Panc1 (cell line): ENCODE results near the gene WHRN.

Source experiments
- CTCF ChIP-seq: fragments of 450-650 bp; IDR thresholded peaks from 2 replicates; pipeline ENCODE4 v1.5.1; 2017; ENCODE audit warnings: mild to moderate bottlenecking
- POLR2AphosphoS5 ChIP-seq: IDR thresholded peaks from 2 replicates; pipeline ENCODE4 v1.6.1; 2012; ENCODE audit warnings: mild to moderate bottlenecking, low read depth, low read length, moderate library complexity
- REST ChIP-seq, 2 experiments: IDR thresholded peaks; 2 replicates each; pipeline ENCODE4 v1.6.1; 2011 to 2012; ENCODE audit warnings: low read depth in 2 of 2, control low read depth in 1 of 2, low read length in 1 of 2, mild to moderate bottlenecking in 1 of 2, moderate library complexity in 1 of 2; ENCODE audit not compliant: insufficient read depth in 1 of 2
- SIN3A ChIP-seq: IDR thresholded peaks from 2 replicates; pipeline ENCODE4 v1.6.1; 2012; ENCODE audit warnings: low read depth, mild to moderate bottlenecking, low read length, moderate library complexity, borderline replicate concordance; ENCODE audit not compliant: insufficient read depth
- TCF7L2 ChIP-seq: IDR thresholded peaks from 2 replicates; pipeline ENCODE4 v1.6.1; 2011; ENCODE audit warnings: mild to moderate bottlenecking, low read depth, low read length, inconsistent platforms

DNA sequence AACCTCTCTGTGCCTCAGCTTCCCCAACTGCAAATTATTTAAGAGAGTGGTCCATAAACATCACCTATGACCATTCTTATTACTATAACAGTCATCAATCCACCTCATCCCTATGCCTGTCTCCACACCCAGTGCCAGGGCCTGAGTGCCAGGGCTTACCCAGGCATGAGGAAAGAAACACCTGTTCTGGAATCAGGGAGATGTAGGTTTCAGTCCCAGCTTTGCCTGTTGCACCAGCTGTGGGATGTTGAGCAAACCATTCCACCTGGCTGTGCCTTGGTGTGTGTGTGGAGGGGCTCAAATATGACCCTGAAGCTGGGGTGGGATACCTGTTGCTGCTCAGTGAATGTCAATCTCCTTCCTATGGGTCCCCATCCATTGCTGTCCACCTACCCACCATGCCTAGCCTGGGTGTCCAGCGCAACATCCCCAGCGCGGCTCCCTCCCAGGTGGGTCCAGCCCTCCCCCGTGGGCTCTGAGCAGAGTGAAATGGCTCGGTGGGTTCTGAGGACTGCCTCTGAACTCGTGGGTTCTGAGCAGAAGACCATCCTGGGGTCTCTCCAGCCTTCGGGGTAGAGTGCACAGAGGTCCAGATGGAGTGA is 133.8 kb downstream of the WHRN start:
- no peak for TF ChIP-seq TCF7L2
- no peak for TF ChIP-seq CTCF
- TF ChIP-seq REST (IDR thresholded peaks at IDR 0.05; ENCODE audit: insufficient read depth in 1 of 2, low read depth in 2 of 2, low read length in 1 of 2) = no peak
- no peak for TF ChIP-seq POLR2AphosphoS5
- no peak for TF ChIP-seq SIN3A
